Spleen (tissue), 7 donors: ENCODE data around the gene MACIR.

Source experiments
- CTCF ChIP-seq, 11 experiments: fragments of 200-600 bp in 7 of 11; fragments of 450-650 bp in 4 of 11; sonication (generic) in 4 of 11; IDR thresholded peaks in 8 of 11; conservative IDR thresholded peaks in 3 of 11; 1 replicate in 7 of 11; 2 replicates in 4 of 11; pipeline versions ENCODE4 v1.4.0 to v1.8.0; 2016 to 2021; ENCODE audit warnings: antibody characterized with exemption in 11 of 11, inconsistent platforms in 4 of 11, mild to moderate bottlenecking in 1 of 11
- POLR2A ChIP-seq, 3 donors: fragments of 450-650 bp; IDR thresholded peaks; one replicate each; pipeline ENCODE4 v1.5.1; 2017; ENCODE audit warnings: antibody characterized with exemption in 3 of 3, mild to moderate bottlenecking in 1 of 3
- donor health status: DM: no; HTN: no; CAD: no; lungs with moderate emphysema.
- donor health status: DM: no; HTN: no; CAD: no.
- donor health status: DM: no; HTN: no; CAD: no.

- TF ChIP-seq CTCF (IDR thresholded peaks at IDR 0.05 in 8 of 11, conservative IDR thresholded peaks at IDR 0.05 in 3 of 11) (no peak), POLR2A (IDR thresholded peaks at IDR 0.05) (no peak)
These were observed 37.3 kb downstream of the MACIR start for GRCh38 chr5:103295871-103296270.
